Right atrium auricular region (tissue), 2 donors: Measurements from ENCODE around the gene TXNRD2. TPM values are rescaled to one million over a fixed set of nuclear protein-coding genes. Genes with fewer than 3 reads are reported as not detected.
A peak's percentile ranks its signal among the peaks of the same experiment; 100 is the strongest.

Experiments used
- DNase-seq: peaks from one replicate; pipeline ENCODE4 v3.0.0-alpha.2; 2019; ENCODE audit warnings: low spot score
- H3K27ac ChIP-seq, 2 donors: fragments of 200-600 bp; sonication (generic); 1 replicate in 1 of 2; 2 replicates in 1 of 2; pipeline ENCODE4 v1.5.1; 2016 to 2019
- H3K27me3 ChIP-seq, 2 donors: fragments of 200-600 bp; sonication (generic); one replicate each; pipeline versions ENCODE4 v1.5.1 to v1.6.0; 2017 to 2019
- H3K36me3 ChIP-seq: fragments of 200-600 bp; sonication (generic); one replicate; pipeline ENCODE4 v1.5.1; 2016
- H3K4me1 ChIP-seq, 2 donors: fragments of 200-600 bp; sonication (generic); one replicate each; pipeline versions ENCODE4 v1.5.1 to v1.6.0; 2017 to 2019
- H3K4me3 ChIP-seq, 2 donors: fragments of 200-600 bp; sonication (generic); 1 replicate in 1 of 2; 2 replicates in 1 of 2; pipeline ENCODE4 v1.5.1; 2017 to 2019; ENCODE audit warnings: mild to moderate bottlenecking in 1 of 2, moderate library complexity in 1 of 2
- H3K9me3 ChIP-seq, 2 donors: fragments of 200-600 bp; sonication (generic); one replicate each; pipeline ENCODE4 v1.5.1; 2019
- total RNA-seq, 2 donors: library from RNA; depleted of rRNA; stranded (reverse); fragments of >200 nt; gene quantifications; one replicate each; pipeline ENCODE4 v1.1.0, GENCODE V29; 2016
- TF ChIP-seq, protein P1 (sequence below), 2 donors: fragments of 200-600 bp; sonication (generic); IDR thresholded peaks; one replicate each; pipeline ENCODE4 v1.5.1; 2019; ENCODE audit warnings: antibody characterized with exemption in 2 of 2

TXNRD2 gene
- total RNA-seq, 2 donors from 2014 or later = 16.2 to 18.4 TPM

- H3K27ac ChIP-seq = peak overlapping the region; percentile 16 to 51
- no peaks in the 10 kb centered on the region for H3K27me3 ChIP-seq
- H3K36me3 ChIP-seq = no peaks in the 10 kb centered on the region
- peaks cover 0 to 60% of the 10 kb centered on the region in 2 donors for H3K4me1 ChIP-seq
- H3K4me3 ChIP-seq = no peak overlapping the region
- H3K9me3 ChIP-seq = no peaks in the 10 kb centered on the region
- no peak for DNase-seq
- TF ChIP-seq, protein P1, sequence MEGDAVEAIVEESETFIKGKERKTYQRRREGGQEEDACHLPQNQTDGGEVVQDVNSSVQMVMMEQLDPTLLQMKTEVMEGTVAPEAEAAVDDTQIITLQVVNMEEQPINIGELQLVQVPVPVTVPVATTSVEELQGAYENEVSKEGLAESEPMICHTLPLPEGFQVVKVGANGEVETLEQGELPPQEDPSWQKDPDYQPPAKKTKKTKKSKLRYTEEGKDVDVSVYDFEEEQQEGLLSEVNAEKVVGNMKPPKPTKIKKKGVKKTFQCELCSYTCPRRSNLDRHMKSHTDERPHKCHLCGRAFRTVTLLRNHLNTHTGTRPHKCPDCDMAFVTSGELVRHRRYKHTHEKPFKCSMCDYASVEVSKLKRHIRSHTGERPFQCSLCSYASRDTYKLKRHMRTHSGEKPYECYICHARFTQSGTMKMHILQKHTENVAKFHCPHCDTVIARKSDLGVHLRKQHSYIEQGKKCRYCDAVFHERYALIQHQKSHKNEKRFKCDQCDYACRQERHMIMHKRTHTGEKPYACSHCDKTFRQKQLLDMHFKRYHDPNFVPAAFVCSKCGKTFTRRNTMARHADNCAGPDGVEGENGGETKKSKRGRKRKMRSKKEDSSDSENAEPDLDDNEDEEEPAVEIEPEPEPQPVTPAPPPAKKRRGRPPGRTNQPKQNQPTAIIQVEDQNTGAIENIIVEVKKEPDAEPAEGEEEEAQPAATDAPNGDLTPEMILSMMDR (IDR thresholded peaks at IDR 0.05) = no peak
Measured at GRCh38 chr22:19988965-19989724, 47.5 kb upstream of the TXNRD2 start.

DNA sequence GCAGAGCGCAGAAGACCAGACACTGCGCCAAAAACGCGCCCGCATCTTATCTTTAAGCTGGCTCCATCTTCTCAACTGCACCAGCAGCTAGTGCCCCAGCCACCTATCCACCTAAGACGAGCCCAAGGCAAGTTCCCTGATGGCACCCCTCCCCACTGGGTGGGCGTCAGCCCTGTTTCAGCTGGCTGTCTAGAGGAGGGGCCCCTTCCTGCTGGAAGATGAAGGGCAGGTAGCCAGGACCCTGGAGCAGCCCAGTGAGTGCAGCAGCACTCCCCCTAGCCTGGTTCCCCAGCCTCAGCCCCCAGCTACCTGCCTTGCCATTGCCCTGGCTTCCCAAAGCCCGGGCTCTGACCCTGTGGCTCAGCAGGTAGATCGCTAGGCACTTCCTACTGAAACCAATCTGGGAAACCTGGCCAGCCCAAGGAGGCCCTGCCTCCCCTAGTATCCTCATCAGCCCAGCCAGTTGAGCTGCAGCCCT lies 46.8 kb upstream of the TXNRD2 start:
- TF ChIP-seq, protein P1 (IDR thresholded peaks at IDR 0.05) = no peak
- DNase-seq = no peak

DNA sequence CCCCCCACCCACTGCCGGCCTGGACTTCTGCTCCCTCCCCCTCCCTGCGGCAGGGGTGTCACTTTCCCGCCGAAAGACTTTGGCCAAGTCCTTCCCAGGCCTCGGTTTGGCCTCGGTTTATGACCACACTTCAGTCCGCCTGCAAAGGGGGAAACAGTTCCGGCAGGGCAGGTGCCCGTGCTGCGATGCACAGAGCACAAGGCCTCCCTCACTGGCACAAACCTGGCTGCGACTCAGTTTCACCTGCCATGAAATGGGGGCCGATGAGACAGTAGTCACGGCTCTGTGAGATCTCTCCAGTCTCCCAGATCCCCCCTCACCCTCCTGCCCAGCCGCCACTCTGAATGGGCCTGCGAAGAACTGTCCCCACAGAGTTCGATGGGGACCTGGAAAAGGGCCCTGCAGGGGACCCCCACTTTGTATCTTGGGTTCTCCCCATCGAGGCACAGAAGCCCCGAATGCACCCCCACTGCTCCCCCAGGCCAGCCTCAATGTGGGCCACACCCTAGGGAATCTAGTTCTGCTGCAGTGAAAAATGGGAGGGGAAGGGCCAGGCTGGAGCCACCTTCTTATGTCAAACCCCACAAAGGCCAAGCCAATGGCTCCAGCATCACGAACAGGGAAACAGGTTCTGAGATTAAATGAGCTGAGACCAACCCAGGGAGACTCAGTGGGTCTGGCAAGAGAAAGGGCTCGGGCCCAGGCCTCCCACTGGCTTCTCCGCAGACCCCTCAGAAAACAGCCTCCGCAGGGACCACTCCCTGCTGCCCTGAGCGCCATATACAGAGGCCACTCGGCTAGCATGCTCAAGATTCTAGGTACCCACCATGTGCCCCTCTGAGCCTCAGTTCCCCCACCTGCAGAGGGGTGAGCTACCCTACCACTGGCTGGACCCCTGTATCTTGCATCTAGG lies 46.0 kb upstream of the TXNRD2 start:
- no peak for DNase-seq

More for the DNA sequence above, 46.8 kb upstream of the TXNRD2 start:
- peaks cover 0 to 64% of the 10 kb centered on the region in 2 donors for H3K4me1 ChIP-seq
- no peak overlapping the region for H3K4me3 ChIP-seq
- H3K9me3 ChIP-seq = no peaks in the 10 kb centered on the region
- no peaks in the 10 kb centered on the region for H3K27me3 ChIP-seq
- peak overlapping the region in 1 of 2 donors; percentile 51 for H3K27ac ChIP-seq
- H3K36me3 ChIP-seq = no peaks in the 10 kb centered on the region

GRCh38 chr22:19986410-19987341 lies 45.1 kb upstream of the TXNRD2 start:
- TF ChIP-seq, protein P1 (IDR thresholded peaks at IDR 0.05) = no peak
- peaks cover 0 to 58% of the 10 kb centered on the region in 2 donors for H3K4me1 ChIP-seq
- H3K4me3 ChIP-seq = peak overlapping the region; percentile 72 to 83
- peak; percentile 76 for DNase-seq
- no peaks in the 10 kb centered on the region for H3K27me3 ChIP-seq
- H3K27ac ChIP-seq = peak overlapping the region; percentile 94 to 97
- no peaks in the 10 kb centered on the region for H3K9me3 ChIP-seq
- peaks cover under 1% of the 10 kb centered on the region for H3K36me3 ChIP-seq

More for the DNA sequence above, 46.0 kb upstream of the TXNRD2 start:
- TF ChIP-seq, protein P1 (IDR thresholded peaks at IDR 0.05) = no peak
- H3K9me3 ChIP-seq = no peaks in the 10 kb centered on the region
- peak overlapping the region; percentile 72 to 83 for H3K4me3 ChIP-seq
- peak overlapping the region; percentile 94 to 97 for H3K27ac ChIP-seq
- H3K27me3 ChIP-seq = no peaks in the 10 kb centered on the region
- H3K36me3 ChIP-seq = no peaks in the 10 kb centered on the region
- peaks cover 0 to 64% of the 10 kb centered on the region in 2 donors for H3K4me1 ChIP-seq

GRCh38 chr22:19986011-19986409 lies 44.4 kb upstream of the TXNRD2 start:
- Histone ChIP-seq H3K27ac (peak overlapping the region; percentile 94 to 97), H3K27me3 (no peaks in the 10 kb centered on the region), H3K4me3 (peak overlapping the region; percentile 72 to 83), H3K36me3 (peaks cover 7% of the 10 kb centered on the region), H3K9me3 (no peaks in the 10 kb centered on the region), H3K4me1 (peaks cover 0 to 51% of the 10 kb centered on the region in 2 donors)
- DNase-seq = no peak
- TF ChIP-seq, protein P1 (IDR thresholded peaks at IDR 0.05) = no peak
